ENCODE measurements around the gene DPH7.

- no peak for TF ChIP-seq CTCF (conservative IDR thresholded peaks at IDR 0.05; ENCODE audit: low read length)
- TF ChIP-seq EZH2phosphoT487 (IDR thresholded peaks at IDR 0.05; ENCODE audit: borderline replicate concordance) = no peak
Measured at GRCh38 chr9:137580954-137581322, 2.2 kb upstream of the DPH7 start.
